SK-N-SH (cell line): Measurements from ENCODE around the gene PRR36. TPM values are rescaled to one million over a fixed set of nuclear protein-coding genes. Genes with fewer than 3 reads are reported as not detected.
"Not testable (repeated sequence)": the region's sequence is repeated elsewhere in the genome, so short reads cannot be mapped to it uniquely, and the experiment has no call there.

Source experiments
- CTCF ChIA-PET: fragments of 300-600, 350-600 bp; formaldehyde crosslinking; extraction: SDS; loops from one replicate; lab custom pipeline; 2021; lab: Yijun Ruan, JAX
- POLR2A ChIA-PET: fragments of 350-600 bp; sonication (Branson Sonifier 250); formaldehyde crosslinking; extraction: SDS; loops from one replicate; lab custom pipeline; 2020; ENCODE audit warnings: antibody characterized with exemption, inconsistent platforms; lab: Yijun Ruan, JAX
- DNase-seq: peaks from one replicate; pipeline ENCODE4 v3.0.0; 2012
- H2AFZ ChIP-seq: fragments of 200-600 bp; sonication (generic); 2 replicates; pipeline ENCODE4 v1.8.1; 2016; ENCODE audit warnings: antibody characterized with exemption, mild to moderate bottlenecking, low read depth
- H3F3A ChIP-seq: fragments of 200-600 bp; sonication (generic); replicated peaks from 2 replicates; pipeline ENCODE3; 2016; ENCODE audit warnings: antibody characterized with exemption, mild to moderate bottlenecking; ENCODE audit not compliant: insufficient read depth
- H3K27ac ChIP-seq, 2 experiments: fragments of 200-500 bp in 1 of 2; fragments of 200-600 bp in 1 of 2; sonication (Bioruptor generic) in 1 of 2; sonication (generic), shearing (Covaris generic) in 1 of 2; 2 replicates each; pipeline versions ENCODE4 v1.5.1 to v1.6.1; 2014 to 2016; ENCODE audit warnings: low read depth in 2 of 2, inconsistent platforms in 1 of 2, low read length in 1 of 2, mild to moderate bottlenecking in 1 of 2, mixed read lengths in 1 of 2
- H3K27me3 ChIP-seq: fragments of 200-600 bp; sonication (generic), shearing (Covaris generic); 2 replicates; pipeline ENCODE4 v1.6.1; 2016; ENCODE audit warnings: mixed run types; ENCODE audit not compliant: insufficient read depth
- H3K36me3 ChIP-seq, 2 experiments: fragments of 200-500 bp in 1 of 2; fragments of 200-600 bp in 1 of 2; sonication (Bioruptor generic) in 1 of 2; sonication (generic) in 1 of 2; replicated peaks in 1 of 2; 2 replicates each; pipeline versions ENCODE3 to v1.5.1; 2014 to 2016; ENCODE audit warnings: low read length in 1 of 2, mild to moderate bottlenecking in 1 of 2; ENCODE audit not compliant: insufficient read depth in 2 of 2, control insufficient read depth in 1 of 2
- H3K4me1 ChIP-seq, 2 experiments: fragments of 200-500 bp in 1 of 2; fragments of 200-600 bp in 1 of 2; sonication (Bioruptor generic) in 1 of 2; sonication (generic), shearing (Covaris generic) in 1 of 2; 2 replicates each; pipeline versions ENCODE4 v1.5.1 to v1.6.1; 2014 to 2016; ENCODE audit warnings: low read depth in 1 of 2, low read length in 1 of 2, mixed run types in 1 of 2; ENCODE audit not compliant: insufficient read depth in 2 of 2, control insufficient read depth in 1 of 2
- H3K4me2 ChIP-seq: fragments of 200-600 bp; sonication (generic), shearing (Covaris generic); 2 replicates; pipeline ENCODE4 v1.6.1; 2017; ENCODE audit warnings: mixed run types
- H3K4me3 ChIP-seq, 2 experiments: fragments of 200-500 bp in 1 of 2; fragments of 200-600 bp in 1 of 2; sonication (Bioruptor generic) in 1 of 2; sonication (generic), shearing (Covaris generic) in 1 of 2; 2 replicates each; pipeline versions ENCODE4 v1.5.1 to v1.8.1; 2014 to 2016; ENCODE audit warnings: low read depth in 2 of 2, inconsistent platforms in 1 of 2, low read length in 1 of 2, mild to moderate bottlenecking in 1 of 2, mixed read lengths in 1 of 2, moderate library complexity in 1 of 2
- H3K79me2 ChIP-seq: fragments of 200-600 bp; sonication (generic); 2 replicates; pipeline ENCODE4 v1.8.1; 2017; ENCODE audit warnings: mild to moderate bottlenecking; ENCODE audit not compliant: insufficient read depth
- H3K9ac ChIP-seq: fragments of 200-600 bp; sonication (generic); 2 replicates; pipeline ENCODE4 v1.6.1; 2017; ENCODE audit warnings: mixed run types
- H3K9me2 ChIP-seq: fragments of 200-600 bp; sonication (generic); 2 replicates; pipeline ENCODE4 v1.6.1; 2017; ENCODE audit warnings: mixed run types
- H3K9me3 ChIP-seq: fragments of 200-600 bp; sonication (generic); 2 replicates; pipeline ENCODE4 v1.6.1; 2017; ENCODE audit warnings: mixed run types, mild to moderate bottlenecking, moderate library complexity
- H4K20me1 ChIP-seq: fragments of 200-600 bp; sonication (generic); 2 replicates; pipeline ENCODE4 v1.6.1; 2017; ENCODE audit warnings: mild to moderate bottlenecking, mixed run types; ENCODE audit not compliant: insufficient read depth
- CHD2 ChIP-seq: fragments of 150-350 bp; IDR thresholded peaks from 2 replicates; pipeline ENCODE4 v1.6.1; 2018; ENCODE audit warnings: low read length; ENCODE audit not compliant: partially characterized antibody
- CTCF ChIP-seq: fragments of 200-600 bp; sonication (generic); IDR thresholded peaks from 2 replicates; pipeline ENCODE4 v1.6.1; 2017; ENCODE audit warnings: antibody characterized with exemption, mild to moderate bottlenecking, moderate library complexity
- POLR2AphosphoS5 ChIP-seq: IDR thresholded peaks from 2 replicates; pipeline ENCODE4 v1.6.1; 2012; ENCODE audit warnings: low read depth, low read length
- RAD21 ChIP-seq: IDR thresholded peaks from 2 replicates; pipeline ENCODE4 v1.6.1; 2012; ENCODE audit warnings: mild to moderate bottlenecking, low read length
- SIN3A ChIP-seq: IDR thresholded peaks from 2 replicates; pipeline ENCODE4 v1.6.1; 2012; ENCODE audit warnings: low read depth, mild to moderate bottlenecking, low read length, moderate library complexity, borderline replicate concordance
- WGBS: methylation state at CpG from one replicate; pipeline ENCODE4 v1.1.6; 2017; ENCODE audit warnings: low lambda C conversion rate; 5-methylcytosine and 5-hydroxymethylcytosine counted together
- polyA plus RNA-seq, 3 experiments: library from polyadenylated mRNA; depleted of rRNA; stranded (reverse); fragments of >200 nt; gene quantifications; 2 replicates each; pipeline ENCODE4 v1.2.3, GENCODE V29; 2012
- TF ChIP-seq, protein P1 (sequence below): IDR thresholded peaks from 2 replicates; pipeline ENCODE4 v1.4.0; 2012; ENCODE audit warnings: low read depth

Gene PRR36
- polyA plus RNA-seq, 1 of the 3 experiments (the other 2 are of a cell fraction), result 0.18 TPM

- not testable (repeated sequence) for H3K4me3 ChIP-seq, H3K9me3 ChIP-seq, DNase-seq, H3K9me2 ChIP-seq, H2AFZ ChIP-seq, H3K27ac ChIP-seq, H3K9ac ChIP-seq, H3K27me3 ChIP-seq
- Histone ChIP-seq H3F3A (peaks cover 10% of the 10 kb centered on the region), H4K20me1 (peaks cover 18% of the 10 kb centered on the region), H3K4me1 (peaks cover 10 to 29% of the 10 kb centered on the region in 2 experiments; a peak in 2 of 4 replicates), H3K36me3 (peaks cover 0 to 18% of the 10 kb centered on the region in 2 experiments), H3K79me2 (peaks cover 15% of the 10 kb centered on the region; the same call in 1 of the 2 replicates), H3K4me2 (0 out of 2 replicates have a peak overlapping the region, but pooled peaks have one; percentile 57)
- WGBS, result 89% methylated on average over 27 of the region's 29 CpGs
- POLR2A ChIA-PET, result interaction anchor here (1.0 to 1.1 kb wide), 2 partner anchors 14 to 26 kb away, joined by 3 read pairs; partner anchors contain the start of genes MAP2K7 and TIMM44
- CTCF ChIA-PET, result interaction anchor here (0.7 to 5.0 kb wide), 9 partner anchors 9 to 83 kb away, joined by 3 to 36 read pairs (median 8); partner anchors contain the start of genes CTXN1, MAP2K7 and TIMM44
- TF ChIP-seq CTCF, result peak; percentile 13
These were observed 43.9 kb upstream of the PRR36 start for GRCh38 chr19:7918062-7918614.

DNA sequence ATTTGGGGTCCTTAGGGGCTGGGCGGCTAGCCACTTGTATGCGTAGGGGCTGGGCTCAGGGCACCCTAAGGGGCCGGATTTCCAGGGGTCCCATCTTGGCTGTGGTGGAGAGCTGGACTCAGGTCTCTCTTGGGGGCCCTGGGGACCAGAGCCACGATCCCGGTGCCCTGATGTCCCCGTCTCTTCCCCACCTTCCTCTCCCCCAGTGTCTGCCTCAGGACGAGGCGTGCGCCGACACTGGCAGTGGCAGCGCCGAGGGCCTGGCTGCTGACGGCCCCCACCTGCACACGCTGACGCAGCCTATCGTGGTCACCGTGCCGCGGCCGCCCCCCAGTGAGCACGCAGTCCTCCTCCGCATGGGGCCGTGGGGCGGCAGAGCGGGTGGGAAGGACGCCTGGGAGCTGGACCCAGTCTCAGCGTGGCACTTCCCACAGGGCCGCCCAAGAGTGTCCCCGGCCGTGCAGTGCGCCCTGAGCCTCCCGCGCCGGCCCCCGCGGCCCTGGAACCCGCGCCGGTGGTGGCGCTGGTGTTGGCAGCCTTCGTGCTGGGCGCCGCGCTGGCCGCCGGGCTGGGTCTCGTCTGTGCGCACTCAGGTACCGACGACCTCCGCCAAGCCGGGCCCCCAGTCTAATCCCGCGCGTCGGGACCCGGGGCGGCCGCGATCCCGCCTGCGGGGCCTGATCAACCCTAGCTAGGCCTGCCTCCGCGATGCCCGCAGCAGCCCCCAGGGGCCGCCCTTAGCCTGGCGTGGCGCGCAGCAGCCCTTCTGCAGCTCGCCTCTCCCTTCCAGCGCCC is 43.3 kb upstream of the PRR36 start:
- H4K20me1 ChIP-seq, result peaks cover 12% of the 10 kb centered on the region
- no peaks in the 10 kb centered on the region for H3K9me3 ChIP-seq
- 19% methylated on average over 16 of the region's 71 CpGs for WGBS
- peaks cover 15% of the 10 kb centered on the region; the same call in 1 of the 2 replicates for H3K79me2 ChIP-seq
- H3K9me2 ChIP-seq, result no peaks in the 10 kb centered on the region
- peaks cover 7% of the 10 kb centered on the region; the same call in 1 of the 2 replicates for H3K27me3 ChIP-seq
- DNase-seq, result peak; percentile 83
- no peak overlapping the region for H3K9ac ChIP-seq
- H3F3A ChIP-seq, result peaks cover 10% of the 10 kb centered on the region
- no peak overlapping the region for H3K27ac ChIP-seq
- H3K36me3 ChIP-seq, result peaks cover 0 to 18% of the 10 kb centered on the region in 2 experiments
- CTCF ChIA-PET, result interaction anchor here (0.7 to 5.0 kb wide), 10 partner anchors 9 to 84 kb away, joined by 3 to 36 read pairs (median 8); partner anchors contain the start of genes CTXN1, MAP2K7 and TIMM44
- TF ChIP-seq CTCF (peak; percentile 52), SIN3A (no peak), RAD21 (peak; percentile 32), CHD2 (no peak), POLR2AphosphoS5 (no peak)
- TF ChIP-seq, protein P1, sequence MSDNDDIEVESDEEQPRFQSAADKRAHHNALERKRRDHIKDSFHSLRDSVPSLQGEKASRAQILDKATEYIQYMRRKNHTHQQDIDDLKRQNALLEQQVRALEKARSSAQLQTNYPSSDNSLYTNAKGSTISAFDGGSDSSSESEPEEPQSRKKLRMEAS, result no peak
- TF ChIP-seq, all 33 proteins: peak for 2
- no peak overlapping the region for H2AFZ ChIP-seq
- peak overlapping the region in 1 of 2 experiments; percentile 43; a peak in 2 of 4 replicates for H3K4me3 ChIP-seq
- H3K4me1 ChIP-seq, result peaks cover 10 to 29% of the 10 kb centered on the region in 2 experiments; a peak in 2 of 4 replicates
- POLR2A ChIA-PET, result interaction anchor here (1.0 to 2.2 kb wide), 6 partner anchors 10 to 55 kb away, joined by 3 to 6 read pairs (median 4); partner anchors contain the start of genes MAP2K7 and TIMM44
- 0 out of 2 replicates have a peak overlapping the region, but pooled peaks have one; percentile 57 for H3K4me2 ChIP-seq
